HG02588 (cell line): ENCODE data around the gene CTNNA3.

Source experiments
- ATAC-seq: cut with Tn5 transposase; IDR thresholded peaks from one replicate; pipeline ENCODE4 v1.9.1; 2021; ENCODE audit warnings: mild to moderate bottlenecking, moderate library complexity; ENCODE audit not compliant: unreplicated experiment

Gene CTNNA3

DNA sequence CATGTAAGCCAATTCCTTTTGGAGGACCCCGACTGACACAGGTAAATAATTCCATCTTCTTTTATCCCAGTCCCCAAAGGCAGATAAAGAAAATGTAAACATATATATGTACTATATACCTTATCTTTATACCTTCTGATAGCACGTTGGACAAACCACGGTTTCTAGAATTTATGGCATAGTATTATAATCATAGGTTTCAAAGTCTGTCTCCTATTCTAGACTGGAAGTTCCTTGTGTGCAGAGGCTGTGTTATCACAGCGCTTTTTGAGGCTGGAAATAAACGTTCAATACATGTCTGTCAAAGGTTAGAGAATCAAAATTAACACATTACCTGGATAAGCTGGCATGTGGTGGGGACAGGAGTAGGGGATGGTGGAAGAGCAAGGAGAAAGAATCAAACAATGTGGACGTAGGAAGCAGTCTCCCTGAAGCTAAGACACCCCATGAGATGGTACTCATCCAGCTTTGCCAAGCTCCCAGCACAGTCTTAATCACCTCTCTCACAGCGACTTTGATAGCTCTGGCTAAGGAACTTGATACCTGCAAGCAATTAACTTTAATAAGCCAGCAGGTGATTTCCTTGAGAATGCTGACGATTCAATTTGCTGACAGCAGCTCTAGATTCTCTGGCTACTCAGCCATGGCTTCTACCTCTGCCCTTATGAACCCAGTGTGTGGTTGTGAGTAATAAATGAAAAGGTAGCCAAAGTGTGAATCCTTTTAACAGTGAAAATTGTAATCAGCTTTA is 978.6 kb downstream of the CTNNA3 start:
- ATAC-seq, result no peak

DNA sequence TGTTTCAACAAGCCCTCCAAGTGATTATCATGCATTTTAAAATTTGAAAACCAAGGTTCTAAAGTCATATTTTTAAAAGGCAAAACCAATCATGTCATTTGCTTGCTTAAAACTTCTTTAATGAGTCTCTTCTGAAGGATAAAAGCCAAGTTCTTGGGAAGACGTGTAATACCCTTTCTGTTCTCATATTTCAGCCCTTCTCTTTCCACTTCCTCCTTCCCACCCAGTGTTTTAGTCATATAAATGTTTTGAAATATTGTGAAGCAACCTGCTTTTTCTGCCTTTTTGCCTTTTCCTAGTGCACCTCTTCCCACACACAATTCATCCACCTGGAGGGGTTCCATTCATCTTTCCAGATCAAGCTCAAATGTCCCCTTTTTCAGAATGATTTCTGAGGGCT is 981.3 kb downstream of the CTNNA3 start:
- no peak for ATAC-seq

DNA sequence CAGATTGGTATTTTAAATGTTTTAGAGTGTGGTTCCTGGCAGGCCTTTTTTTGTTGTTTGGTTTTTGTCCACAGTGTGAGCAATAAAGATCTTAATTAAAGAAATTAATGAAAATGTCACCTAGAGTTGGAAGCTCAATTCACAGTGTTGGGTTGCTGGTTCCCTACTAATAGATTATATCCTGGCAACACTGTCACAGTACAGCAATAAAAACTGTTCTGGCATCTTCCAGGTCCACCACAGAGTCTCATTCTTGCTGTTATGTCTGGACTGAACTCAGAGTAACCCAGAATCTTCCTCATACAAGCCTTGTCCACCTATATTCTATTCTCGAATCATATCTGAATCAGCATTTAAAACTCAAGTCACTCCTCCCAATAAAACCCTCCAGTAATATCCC is 982.6 kb downstream of the CTNNA3 start:
- no peak for ATAC-seq

DNA sequence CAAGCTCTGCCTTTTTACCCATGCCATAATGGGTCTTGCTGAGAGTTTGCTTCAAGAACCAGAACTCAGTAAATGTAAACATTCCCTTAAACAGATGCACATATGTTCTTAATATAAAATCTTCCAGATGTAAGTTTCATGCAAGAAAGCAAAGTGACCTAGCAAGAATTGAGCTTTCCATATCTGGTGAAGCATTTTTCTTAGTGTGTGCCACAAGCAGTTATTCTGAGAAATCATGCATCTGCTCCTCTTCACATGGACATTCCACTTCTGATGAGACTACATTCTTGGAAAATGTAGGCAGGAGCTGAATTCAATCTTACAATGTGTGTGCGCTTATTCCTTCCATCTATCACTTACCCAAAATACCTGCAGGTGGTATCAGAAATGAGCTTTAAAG is 997.9 kb downstream of the CTNNA3 start:
- no peak for ATAC-seq

DNA sequence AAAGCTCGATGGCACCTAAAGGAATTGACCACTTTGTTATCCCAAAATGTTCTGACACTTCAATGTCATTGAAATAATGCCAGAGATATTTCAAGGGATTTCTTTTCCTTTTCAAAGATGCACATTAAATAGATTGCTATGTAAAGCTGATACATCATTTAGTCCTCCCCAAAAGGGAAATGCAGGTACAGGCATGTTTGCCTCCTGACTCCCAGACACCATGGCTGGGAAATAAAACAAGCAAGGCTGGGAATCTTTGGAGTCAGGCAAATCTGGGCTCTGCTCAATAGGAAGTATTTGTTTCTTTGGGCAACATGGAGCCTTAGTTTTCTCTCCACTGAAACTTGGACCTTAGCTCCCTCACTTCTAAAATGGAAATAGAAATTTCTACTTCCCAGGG is 1000.9 kb downstream of the CTNNA3 start:
- ATAC-seq, result no peak

DNA sequence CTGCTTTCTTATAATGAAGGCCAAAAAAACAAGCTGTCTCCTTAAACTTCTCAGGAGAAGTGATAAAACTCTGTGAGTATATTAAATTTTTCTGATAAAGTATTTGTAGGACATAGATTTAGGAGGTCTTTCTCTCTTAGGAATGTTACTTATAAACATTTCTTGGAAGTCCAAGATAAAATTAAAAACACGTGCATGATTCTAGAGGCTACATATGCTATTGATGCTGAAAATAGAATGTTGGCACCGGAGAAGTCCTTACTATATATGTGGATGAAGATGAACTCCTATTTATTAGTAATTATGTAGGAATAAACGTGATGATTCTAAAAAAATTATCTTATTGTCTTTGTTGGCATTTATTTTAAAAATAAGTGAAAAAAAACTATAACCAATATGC is 1011.4 kb downstream of the CTNNA3 start:
- no peak for ATAC-seq

DNA sequence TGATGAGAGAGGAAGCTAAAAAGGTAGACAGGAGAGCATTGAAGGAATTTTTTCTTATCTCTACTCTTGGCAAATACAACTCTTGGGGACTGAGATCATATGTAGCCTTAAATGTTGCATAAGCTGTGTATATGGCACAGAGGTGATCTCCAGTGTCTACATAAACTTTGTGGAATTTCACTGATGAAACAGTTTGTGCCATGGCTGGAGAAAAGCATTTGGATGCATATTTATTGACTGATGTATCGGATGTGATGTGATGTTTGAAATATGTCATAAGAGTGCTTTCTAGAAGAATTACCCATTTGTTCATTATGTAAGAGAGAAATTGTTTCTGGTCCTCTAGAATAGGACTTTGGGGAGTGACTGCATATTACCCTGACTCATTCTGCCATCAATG is 1015.1 kb downstream of the CTNNA3 start:
- ATAC-seq, result no peak

DNA sequence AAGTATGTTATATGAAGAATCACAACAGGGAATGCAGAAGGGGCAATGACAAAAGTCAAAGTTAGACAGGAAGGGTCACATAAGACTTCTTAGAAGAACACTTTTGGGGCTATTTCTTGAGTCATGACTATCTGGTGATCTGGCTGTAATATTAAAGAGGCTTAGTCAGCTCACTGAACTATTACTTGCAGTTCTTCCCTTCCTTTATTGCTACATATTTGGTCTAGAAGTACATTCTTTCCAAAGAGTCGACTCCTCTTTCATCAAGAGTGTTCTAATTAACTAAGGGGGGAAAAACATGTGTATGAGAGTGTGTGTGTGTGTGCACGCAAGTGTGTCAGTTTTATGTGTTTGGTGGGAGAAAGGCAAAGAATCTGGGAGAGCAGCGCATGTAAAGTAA is 1017.5 kb downstream of the CTNNA3 start:
- ATAC-seq, result no peak

DNA sequence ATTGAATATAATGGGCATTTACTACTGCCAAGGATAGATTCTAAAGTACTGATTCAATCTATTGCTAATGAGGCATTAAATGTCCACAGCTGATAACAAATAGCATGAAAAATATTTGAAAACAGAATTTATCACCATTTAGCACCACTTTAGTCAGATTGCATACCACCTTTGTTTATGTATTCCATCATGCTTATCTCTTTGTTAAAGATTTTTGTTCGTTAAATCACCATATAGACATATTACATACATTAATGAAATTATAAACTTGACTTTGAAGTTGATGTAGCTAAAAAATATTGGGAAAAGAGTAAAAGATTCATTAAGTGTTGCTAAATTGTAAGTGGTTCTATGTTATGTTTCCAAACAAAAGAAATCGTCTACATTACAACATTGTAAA is 1022.9 kb downstream of the CTNNA3 start:
- no peak for ATAC-seq

DNA sequence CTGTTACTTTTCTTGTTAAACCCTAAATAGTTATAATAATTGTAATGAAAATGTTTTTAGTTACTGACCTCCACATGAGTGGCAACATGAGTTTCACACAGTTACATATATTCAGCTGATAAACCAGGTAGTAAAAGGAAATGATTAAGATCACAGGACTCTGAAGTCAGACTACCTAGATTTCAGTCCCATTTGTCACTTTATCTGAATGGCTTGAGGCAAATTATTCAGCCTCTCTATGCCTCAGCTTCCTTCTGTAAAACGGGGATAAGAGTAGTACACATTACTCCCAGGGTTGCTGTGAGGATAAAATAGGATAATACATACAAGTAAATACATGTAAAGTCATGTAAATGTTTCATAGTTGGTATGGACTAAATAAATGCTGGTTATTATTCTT is 1024.4 kb downstream of the CTNNA3 start:
- no peak for ATAC-seq

DNA sequence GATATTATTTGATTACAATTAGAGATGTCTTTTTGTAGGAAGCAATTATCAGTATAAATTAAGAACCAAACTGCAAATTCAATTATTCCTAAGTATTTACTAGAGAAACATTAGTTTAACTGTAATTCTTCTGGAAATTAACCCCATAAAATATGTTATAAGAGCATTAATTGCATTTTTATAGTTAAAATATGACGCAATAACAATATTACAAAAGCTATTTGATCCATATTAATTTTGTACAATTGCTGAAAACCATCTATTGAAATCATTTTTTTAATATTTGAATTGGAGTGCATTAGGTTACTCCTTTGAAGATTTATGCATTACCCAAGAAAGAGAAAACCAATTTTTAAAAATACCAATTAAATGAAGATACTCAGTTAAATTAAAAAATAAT is 1024.9 kb downstream of the CTNNA3 start:
- no peak for ATAC-seq

DNA sequence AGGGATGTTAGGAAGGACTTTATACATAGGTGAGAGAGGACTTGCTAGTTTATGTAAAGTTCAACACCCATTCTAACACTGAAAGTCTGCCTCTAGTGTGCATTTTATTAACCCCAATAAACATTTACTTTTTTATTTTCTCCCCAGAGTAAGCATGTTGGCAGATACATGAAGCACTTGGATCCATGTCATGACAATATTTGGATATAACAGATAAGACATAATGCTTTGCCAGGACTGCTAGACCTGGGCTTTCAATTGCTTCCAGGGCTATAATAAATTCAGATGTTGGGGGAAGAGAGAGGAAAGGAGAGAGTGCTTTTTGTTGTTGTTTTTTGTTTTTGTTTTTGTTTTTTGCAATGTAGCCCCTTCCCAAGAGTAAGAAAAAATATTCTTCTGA is 1039.5 kb downstream of the CTNNA3 start:
- no peak for ATAC-seq

DNA sequence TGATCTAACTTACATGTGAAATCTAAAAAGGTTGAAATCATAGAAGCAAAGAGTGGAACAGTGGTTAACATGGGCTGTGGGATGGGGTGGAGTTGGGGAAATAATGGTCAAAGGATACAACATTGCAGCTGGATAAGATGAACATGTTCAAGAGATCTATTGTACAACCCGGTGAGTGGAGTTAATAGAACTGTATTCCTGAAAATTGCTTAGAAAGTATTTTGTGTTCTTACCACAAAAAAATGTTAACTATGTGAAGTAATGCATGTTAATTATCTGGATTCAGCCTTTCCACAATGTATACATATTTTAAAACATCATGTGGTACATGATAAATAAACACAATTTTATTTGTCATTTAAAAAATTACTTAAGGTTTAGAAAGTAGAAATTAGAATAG is 1041.1 kb downstream of the CTNNA3 start:
- no peak for ATAC-seq

DNA sequence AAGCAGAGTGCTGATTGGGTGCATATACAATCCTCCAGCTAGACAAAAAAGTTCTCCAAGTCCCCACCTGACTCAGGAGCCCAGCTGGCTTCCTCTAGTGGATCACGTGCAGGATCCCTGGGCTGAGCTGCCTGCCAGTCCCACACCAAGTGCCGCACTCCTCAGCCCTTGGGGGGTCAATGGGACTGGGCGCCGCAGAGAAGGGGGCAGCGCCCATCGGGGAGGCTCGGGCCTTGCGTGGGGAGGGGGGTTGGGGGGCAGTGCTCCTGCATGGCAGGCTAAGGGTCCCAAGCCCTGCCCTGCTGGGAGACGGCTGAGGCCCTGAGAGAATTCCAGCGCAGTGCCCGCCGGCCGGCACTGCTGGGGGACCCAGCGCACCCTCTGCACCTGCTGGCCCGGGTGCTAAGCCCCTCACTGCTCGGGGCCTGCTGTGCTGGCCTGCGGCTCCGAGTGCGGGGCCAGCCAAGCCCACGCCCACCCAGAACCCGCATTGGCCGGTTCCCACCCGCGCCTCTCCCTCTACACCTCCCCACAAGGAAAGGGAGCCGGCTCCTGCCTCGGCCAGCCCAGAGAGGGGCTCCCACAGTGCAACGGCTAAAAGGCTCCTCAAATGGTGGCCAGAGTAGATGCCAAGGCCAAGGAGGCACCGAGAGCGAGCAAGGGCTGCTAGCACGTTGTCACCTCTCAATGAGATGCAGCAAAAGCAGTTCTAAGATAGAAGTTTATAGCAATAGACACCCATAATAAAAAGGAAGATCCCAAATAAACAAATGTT is 1044.5 kb downstream of the CTNNA3 start:
- no peak for ATAC-seq

DNA sequence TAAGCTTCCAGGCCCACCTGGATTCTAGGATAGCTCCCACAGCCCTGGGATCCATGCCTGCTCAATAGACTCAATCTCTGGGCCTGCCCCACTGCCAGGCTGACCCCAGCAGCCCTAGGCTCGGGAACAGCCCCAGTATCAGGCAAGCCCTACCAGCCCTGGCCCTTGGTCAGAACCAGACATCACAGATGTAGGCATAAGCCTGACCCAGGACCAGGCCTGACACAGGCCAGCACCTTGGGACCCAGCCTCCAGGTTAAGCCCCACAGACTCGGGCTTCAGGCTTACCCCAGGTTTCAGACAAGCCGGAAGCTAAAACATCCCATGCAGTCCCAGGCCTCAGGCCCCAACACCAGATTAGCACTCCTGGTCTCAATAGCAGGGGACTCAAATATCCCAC is 1046.4 kb downstream of the CTNNA3 start:
- ATAC-seq, result no peak

DNA sequence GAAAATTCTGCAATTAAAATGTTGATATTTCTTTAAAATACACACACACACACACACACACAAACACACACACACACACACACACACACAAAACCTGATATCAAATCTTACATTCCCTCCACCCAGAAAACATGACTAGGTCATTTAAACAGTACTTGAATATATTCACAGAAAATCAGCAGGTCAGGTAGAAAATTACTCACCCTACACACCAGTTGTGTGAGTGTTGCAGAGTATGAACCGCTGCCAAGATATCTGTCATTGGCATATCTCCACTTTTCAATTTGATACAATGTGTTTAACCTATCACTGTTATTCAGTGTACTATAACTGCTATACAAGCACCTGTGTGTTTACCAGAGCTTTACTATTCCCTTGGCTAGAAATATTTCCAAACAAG is 1053.8 kb downstream of the CTNNA3 start:
- ATAC-seq, result no peak

DNA sequence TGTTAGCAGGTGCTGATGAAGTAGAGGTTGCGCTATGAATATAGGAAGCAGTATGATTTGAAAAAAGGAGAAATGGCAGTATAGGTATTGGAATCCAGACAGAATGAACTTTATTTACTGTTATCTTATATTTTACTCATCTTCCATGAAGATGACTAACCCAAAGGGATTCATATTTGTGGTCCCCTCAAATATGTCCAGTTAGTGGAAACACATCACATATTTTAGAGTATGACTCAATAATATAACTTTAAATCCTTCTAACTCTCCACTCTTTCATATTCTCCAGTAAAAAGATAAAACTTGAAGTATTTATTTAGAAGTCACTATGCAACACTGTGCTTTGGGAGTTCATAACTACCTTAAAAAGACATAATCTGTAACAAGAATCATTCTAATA is 1056.6 kb downstream of the CTNNA3 start:
- no peak for ATAC-seq

DNA sequence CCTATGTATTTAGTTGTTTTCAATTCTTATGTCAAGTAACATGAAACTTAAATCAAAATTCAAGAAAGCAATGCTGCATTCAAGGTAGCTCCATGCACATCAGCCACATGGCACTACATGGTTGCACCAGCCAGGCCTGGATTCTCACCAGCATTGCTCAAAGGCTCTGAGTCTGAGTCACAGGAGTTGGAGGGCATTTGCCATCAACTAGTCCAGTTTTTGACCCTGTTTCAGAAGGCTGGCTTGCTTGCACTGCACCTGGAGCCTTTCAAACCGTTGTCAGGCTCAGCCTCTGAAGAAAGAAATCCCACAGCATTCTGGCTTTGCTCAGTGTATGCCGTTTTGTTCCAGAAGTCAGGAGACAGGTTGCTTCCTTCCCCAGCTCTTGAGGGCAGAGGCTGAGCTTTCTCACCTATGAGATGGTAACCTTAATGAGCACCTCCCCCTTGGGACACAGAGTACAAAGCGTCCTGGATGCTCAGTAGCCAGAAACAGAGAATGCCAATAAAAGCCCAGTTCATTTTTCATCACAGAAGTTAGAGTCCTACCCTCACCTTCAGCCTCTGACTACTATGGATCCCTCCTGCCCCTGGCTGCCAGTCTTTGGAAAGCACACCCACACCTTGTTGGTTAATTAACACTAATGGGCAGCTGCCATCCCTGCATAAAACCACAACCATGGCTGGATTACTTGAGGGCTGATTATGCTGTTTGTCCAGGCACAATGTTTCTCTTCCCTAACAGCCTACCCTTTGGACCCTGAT is 1058.5 kb downstream of the CTNNA3 start:
- ATAC-seq, result no peak

DNA sequence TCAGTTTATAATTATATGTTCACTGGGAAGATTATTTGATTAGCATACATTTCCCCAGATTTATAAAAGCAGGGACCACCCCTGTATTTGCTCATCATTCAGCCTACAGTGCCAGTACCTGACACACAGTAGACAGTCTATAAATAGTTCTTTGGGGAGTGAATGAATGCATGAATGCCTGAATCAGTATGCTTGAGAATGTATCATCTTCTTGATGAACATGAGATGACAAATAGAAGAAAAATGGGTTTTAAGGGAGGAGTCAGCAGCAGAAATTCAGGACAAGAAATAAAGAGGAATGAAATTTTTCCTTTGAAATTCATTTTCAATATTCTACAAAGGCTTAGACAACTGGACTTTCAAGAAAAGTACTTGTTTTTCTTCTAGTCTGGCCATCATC is 1066.0 kb downstream of the CTNNA3 start:
- ATAC-seq, result no peak

DNA sequence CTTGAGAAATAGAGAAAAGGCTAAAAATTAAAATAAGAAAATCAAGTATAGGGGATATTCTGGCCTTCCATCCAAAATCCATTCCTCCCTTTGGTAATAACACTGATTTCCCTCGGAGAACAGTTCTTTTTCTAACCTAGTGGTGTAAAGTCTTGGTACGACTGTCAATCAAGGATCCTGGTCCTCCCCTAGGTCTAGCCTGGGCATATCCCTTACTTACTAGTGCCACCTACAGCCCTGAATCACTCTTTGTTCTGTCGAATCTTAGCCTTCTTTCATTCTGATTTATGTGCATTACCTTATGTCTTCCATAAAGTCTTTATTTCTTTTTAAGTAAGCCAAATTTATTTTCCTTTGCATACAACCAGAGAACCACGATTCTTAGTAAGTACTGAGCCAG is 1068.8 kb downstream of the CTNNA3 start:
- ATAC-seq, result no peak

DNA sequence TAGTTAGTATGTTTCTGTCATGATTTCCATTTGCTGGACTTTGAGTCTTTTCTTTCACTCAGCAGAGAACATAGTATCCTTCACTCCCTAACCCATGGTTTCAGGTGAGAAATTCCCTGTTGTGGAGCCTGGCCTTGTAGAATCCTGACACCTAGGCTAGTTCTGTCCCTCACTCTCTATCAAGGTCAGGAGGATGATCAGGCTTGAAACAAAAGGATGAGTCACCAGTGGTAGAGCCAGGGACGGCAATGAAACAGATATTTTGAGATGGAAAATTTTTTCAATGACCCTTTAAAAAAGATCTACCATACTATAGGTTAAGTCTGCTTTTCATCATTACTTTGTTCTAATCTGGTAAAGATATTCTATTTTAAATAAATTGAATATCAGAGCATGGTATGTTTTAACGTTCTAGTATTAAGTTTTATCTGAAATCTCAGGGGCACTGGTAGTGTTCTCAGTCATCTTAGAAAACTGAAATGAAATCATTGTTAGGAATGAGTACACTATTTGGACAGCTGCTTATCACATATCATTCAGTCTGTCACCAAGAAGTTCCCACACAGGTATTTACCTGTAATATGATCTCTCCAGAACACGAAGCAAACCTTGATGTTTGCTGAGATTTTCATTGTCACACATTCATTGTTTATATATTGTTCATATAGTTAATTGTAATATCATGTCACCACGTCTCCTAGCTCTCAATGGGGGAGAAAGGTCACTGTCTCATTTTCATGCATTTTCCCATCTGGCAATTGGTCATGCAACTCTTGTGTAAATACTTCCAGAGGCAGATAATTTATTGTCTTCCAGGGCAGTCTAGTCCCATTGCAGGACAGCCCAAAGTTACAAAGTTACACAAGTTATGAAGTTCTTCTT is 1070.0 kb downstream of the CTNNA3 start:
- no peak for ATAC-seq
